Prostate gland (tissue), 2 donors: ENCODE results near the gene SMR3A. TPM values are rescaled to one million over a fixed set of nuclear protein-coding genes. Genes with fewer than 3 reads are reported as not detected.

Source experiments
- DNase-seq: peaks from one replicate; pipeline ENCODE4 v3.0.0-alpha.2; 2019; ENCODE audit warnings: low spot score
- H3K27ac ChIP-seq, 2 donors: fragments of 200-600 bp; sonication (generic); 2 replicates each; pipeline ENCODE4 v1.5.1; 2017 to 2019
- H3K27me3 ChIP-seq: fragments of 200-600 bp; sonication (generic); replicated peaks from 2 replicates; pipeline ENCODE4 v1.5.1; 2019; ENCODE audit not compliant: insufficient read depth
- H3K36me3 ChIP-seq, 2 donors: fragments of 200-600 bp; sonication (generic); 1 replicate in 1 of 2; 2 replicates in 1 of 2; pipeline versions ENCODE4 v1.5.1 to v1.8.1; 2017 to 2019
- H3K4me1 ChIP-seq: fragments of 200-600 bp; sonication (generic); replicated peaks from 2 replicates; pipeline ENCODE4 v1.5.1; 2019
- H3K4me3 ChIP-seq, 2 donors: fragments of 200-600 bp; sonication (generic); 2 replicates each; pipeline ENCODE4 v1.5.1; 2017 to 2019
- H3K9me3 ChIP-seq: fragments of 200-600 bp; sonication (generic); 2 replicates; pipeline ENCODE4 v1.5.1; 2017
- POLR2A ChIP-seq: fragments of 450-650 bp; IDR thresholded peaks from one replicate; pipeline ENCODE4 v1.6.1; 2016; ENCODE audit warnings: antibody characterized with exemption, mild to moderate bottlenecking
- POLR2AphosphoS5 ChIP-seq: sonication (generic); formaldehyde crosslinking; IDR thresholded peaks from one replicate; pipeline ENCODE4 v1.6.1; 2017; ENCODE audit warnings: antibody characterized with exemption
- whole genome bisulfite sequencing: methylation state at CpG from one replicate; pipeline ENCODE4 v1.1.5; 2018; 5-methylcytosine and 5-hydroxymethylcytosine counted together
- intact Hi-C: fragments of 100-400 bp; cut with DNase I; formaldehyde crosslinking; loops from one replicate; pipeline ENCODE4 v1.14.2; 2022
- total RNA-seq, 2 donors: library from RNA; depleted of rRNA; stranded (reverse); fragments of >200 nt; gene quantifications; one replicate each; pipeline ENCODE4 v1.1.0, GENCODE V29; 2016
- TF ChIP-seq, protein P1 (sequence below), 4 experiments: fragments of 200-600 bp in 2 of 4; fragments of 450-650 bp in 2 of 4; sonication (generic) in 2 of 4; IDR thresholded peaks; 1 replicate in 3 of 4; 2 replicates in 1 of 4; pipeline ENCODE4 v1.5.1; 2016 to 2019; ENCODE audit warnings: antibody characterized with exemption in 4 of 4, mild to moderate bottlenecking in 2 of 4, moderate library complexity in 2 of 4

Gene SMR3A
- total RNA-seq, 2 donors from 2014 or later: not detected

DNA sequence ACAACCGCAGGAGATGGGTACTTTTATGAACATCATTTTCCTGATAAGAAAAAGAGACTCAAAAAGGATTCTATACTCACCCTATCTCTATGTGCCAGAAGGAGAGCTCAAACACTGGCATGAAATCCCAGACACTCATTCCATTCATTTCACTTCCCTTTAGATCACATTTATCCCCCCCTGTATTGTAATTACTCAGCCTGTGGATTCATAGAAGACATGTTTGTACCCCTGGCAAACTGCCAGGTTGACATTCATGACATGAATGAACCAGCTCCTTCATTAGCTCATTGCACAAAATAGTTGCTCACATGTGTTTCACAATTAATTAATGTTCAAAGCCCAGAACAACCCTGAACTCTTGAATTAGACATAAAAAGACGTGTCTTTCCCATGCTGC is 4.9 kb downstream of the SMR3A start:
- Histone ChIP-seq H3K4me1 (no peaks in the 10 kb centered on the region), H3K27ac (no peak overlapping the region), H3K36me3 (no peaks in the 10 kb centered on the region), H3K27me3 (no peaks in the 10 kb centered on the region), H3K4me3 (no peak overlapping the region), H3K9me3 (no peaks in the 10 kb centered on the region)
- intact Hi-C loops: no loop called here
- TF ChIP-seq, protein P1, sequence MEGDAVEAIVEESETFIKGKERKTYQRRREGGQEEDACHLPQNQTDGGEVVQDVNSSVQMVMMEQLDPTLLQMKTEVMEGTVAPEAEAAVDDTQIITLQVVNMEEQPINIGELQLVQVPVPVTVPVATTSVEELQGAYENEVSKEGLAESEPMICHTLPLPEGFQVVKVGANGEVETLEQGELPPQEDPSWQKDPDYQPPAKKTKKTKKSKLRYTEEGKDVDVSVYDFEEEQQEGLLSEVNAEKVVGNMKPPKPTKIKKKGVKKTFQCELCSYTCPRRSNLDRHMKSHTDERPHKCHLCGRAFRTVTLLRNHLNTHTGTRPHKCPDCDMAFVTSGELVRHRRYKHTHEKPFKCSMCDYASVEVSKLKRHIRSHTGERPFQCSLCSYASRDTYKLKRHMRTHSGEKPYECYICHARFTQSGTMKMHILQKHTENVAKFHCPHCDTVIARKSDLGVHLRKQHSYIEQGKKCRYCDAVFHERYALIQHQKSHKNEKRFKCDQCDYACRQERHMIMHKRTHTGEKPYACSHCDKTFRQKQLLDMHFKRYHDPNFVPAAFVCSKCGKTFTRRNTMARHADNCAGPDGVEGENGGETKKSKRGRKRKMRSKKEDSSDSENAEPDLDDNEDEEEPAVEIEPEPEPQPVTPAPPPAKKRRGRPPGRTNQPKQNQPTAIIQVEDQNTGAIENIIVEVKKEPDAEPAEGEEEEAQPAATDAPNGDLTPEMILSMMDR (IDR thresholded peaks at IDR 0.05): no peak
- TF ChIP-seq POLR2AphosphoS5 (no peak), POLR2A (no peak)
- whole genome bisulfite sequencing: 53% methylated on average over 2 of the region's 2 CpGs
- no peak for DNase-seq

DNA sequence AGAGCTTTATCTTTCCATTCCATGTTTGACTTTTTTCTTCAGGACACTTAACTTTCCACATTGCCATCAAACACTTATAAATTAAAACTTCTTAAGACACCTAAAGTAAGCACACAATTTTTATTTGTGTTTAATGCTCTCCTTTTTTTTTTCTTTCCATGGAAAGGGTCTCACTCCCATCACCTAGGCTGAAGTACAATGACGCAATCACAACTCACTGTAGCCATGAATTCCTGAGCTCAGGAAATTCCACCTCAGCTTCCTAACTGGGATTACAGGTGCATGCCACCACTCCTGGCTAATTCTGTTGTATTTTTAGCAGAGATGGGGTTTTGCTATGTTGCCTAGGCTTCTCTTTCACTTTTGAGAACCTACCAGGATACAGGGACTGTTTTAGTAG is 7.3 kb downstream of the SMR3A start:
- intact Hi-C loops: no loop called here
- no peaks in the 10 kb centered on the region for H3K27me3 ChIP-seq
- WGBS: 93% methylated on average over 1 of the region's 1 CpG
- H3K4me3 ChIP-seq: no peak overlapping the region
- H3K4me1 ChIP-seq: no peaks in the 10 kb centered on the region
- H3K27ac ChIP-seq: no peak overlapping the region
- no peaks in the 10 kb centered on the region for H3K9me3 ChIP-seq
- H3K36me3 ChIP-seq: no peaks in the 10 kb centered on the region
- DNase-seq: no peak
- TF ChIP-seq POLR2A (no peak), POLR2AphosphoS5 (no peak)
- TF ChIP-seq, protein P1 (IDR thresholded peaks at IDR 0.05): no peak

DNA sequence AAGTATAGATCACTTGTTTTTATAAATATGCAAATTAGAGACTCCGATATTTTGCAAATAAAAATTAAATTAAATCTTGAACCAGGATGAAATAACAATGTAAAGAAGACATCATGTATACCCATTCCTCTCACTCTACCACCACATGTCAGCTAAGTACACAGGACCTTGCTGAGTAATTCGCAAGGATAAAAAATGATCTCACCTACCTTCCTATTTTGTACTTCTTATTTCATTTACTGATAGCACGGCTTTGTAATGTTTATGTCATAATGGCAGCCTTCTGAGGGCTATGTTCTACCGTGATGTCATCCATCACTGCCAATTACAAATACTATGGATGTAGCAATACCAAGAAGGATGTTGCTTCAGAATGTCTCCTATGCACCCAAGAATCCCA is 11.4 kb downstream of the SMR3A start:
- no peaks in the 10 kb centered on the region for H3K9me3 ChIP-seq
- intact Hi-C loops: no loop called here
- TF ChIP-seq POLR2AphosphoS5 (no peak), POLR2A (no peak)
- TF ChIP-seq, protein P1 (IDR thresholded peaks at IDR 0.05): no peak
- H3K4me3 ChIP-seq: no peak overlapping the region
- no peak overlapping the region for H3K27ac ChIP-seq
- DNase-seq: no peak
- 91% methylated on average over 4 of the region's 4 CpGs for WGBS
- no peaks in the 10 kb centered on the region for H3K27me3 ChIP-seq
- no peaks in the 10 kb centered on the region for H3K36me3 ChIP-seq
- H3K4me1 ChIP-seq: no peaks in the 10 kb centered on the region

DNA sequence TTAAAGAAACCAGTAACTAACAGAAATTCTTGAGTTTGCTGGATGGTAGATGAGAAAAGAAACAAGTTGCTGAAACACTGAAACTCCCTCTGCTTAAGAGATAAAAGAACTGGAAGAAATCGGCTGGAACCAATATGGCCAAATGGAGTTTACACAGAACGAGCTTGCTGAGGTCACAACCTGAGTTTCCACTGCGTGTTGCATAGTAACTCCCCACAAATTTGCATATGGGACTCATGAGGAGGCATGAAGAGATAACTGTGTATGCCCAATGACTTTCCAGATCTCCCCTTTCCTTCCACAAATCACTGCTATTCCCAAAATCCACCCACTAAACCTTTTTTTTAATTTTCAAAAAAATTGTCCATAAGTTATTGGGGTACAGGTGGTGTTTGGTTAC is 12.2 kb downstream of the SMR3A start:
- 90% methylated on average over 3 of the region's 3 CpGs for WGBS
- Histone ChIP-seq H3K27ac (no peak overlapping the region), H3K4me1 (no peaks in the 10 kb centered on the region), H3K9me3 (no peaks in the 10 kb centered on the region), H3K27me3 (no peaks in the 10 kb centered on the region), H3K4me3 (no peak overlapping the region), H3K36me3 (no peaks in the 10 kb centered on the region)
- no peak for TF ChIP-seq POLR2AphosphoS5
- no peak for DNase-seq
- intact Hi-C loops: no loop called here

DNA sequence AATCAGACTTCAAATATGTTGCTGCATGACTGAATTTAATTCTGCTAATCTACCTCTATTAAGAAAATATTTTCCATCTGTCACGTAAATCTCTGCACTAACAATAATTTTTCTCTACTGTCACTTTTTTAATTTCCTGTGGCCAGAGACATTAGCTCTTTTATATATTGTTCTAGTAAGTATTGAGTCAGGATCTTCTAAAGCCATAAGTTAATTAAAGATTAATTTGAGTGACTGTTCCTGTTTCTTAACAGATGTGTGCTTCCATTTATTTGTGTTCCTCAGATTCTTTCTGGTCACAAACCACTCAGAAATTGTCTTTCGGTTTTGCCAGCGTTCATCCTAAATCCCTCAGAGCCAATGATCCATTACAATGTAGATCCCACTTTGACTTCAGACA is 20.0 kb downstream of the SMR3A start:
- H3K27me3 ChIP-seq: peaks cover 2% of the 10 kb centered on the region
- no peaks in the 10 kb centered on the region for H3K9me3 ChIP-seq
- TF ChIP-seq, protein P1 (IDR thresholded peaks at IDR 0.05): no peak
- TF ChIP-seq POLR2A (no peak), POLR2AphosphoS5 (no peak)
- no peak for DNase-seq
- no peak overlapping the region for H3K4me3 ChIP-seq
- no peaks in the 10 kb centered on the region for H3K36me3 ChIP-seq
- H3K27ac ChIP-seq: no peak overlapping the region
- WGBS: 70% methylated on average over 3 of the region's 3 CpGs
- H3K4me1 ChIP-seq: no peaks in the 10 kb centered on the region
- intact Hi-C loops: no loop called here
